Medulla oblongata (tissue), 1 donor: ENCODE results near the gene LUZP2.
A peak's percentile ranks its signal among the peaks of the same experiment; 100 is the strongest.

Experiments
- DNase-seq: peaks from one replicate; pipeline ENCODE4 v3.0.0-alpha.2; 2015; ENCODE audit errors: extremely low spot score

The LUZP2 gene

DNA sequence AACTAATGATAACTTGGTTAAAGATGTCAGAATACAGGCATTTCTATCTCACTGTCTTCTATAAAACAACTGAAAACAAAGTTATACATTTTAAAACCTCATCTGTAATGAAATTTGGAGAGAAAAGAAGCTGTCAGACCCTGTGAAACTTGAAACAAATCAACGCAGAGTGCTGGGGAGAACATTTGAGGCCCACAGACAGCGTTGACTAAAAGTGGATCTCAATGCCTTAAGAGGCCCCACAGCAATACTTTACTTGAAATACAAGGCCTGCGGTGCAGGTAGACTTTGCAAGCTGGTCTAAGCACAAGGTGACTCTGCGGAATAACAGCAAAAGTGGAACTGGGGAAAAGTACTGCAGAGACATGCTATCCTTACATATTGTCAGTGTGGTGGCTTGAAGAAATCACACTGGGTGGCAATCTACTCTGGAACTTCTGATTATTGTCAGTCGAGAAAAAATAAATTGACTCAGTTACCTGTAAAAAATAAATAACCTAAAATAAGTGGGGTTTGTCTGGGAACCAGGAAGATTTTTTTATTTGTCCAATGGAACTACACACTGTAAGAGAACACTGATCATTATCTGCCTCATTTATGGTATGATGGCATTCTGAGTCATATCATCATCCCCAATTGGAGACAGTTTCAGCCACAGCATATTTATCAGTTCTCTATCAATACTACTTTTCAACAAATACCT, 138.9 kb downstream of the LUZP2 start:
- DNase-seq = no peak

DNA sequence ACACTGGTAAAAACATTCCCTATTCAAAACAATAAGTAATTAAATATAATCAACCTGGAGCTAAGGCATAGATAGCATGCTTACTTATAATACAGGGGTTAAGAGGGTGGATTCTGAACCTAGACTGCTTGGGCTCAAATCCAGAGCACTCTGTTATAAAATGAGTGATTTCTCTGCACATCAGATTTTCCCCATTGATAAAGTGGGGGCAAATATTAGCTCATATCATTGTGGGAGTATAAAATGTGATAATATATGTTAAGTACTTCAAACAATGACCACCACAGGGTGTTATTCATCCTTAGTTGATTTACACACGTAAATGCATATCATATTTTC, 139.4 kb downstream of the LUZP2 start:
- no peak for DNase-seq

DNA sequence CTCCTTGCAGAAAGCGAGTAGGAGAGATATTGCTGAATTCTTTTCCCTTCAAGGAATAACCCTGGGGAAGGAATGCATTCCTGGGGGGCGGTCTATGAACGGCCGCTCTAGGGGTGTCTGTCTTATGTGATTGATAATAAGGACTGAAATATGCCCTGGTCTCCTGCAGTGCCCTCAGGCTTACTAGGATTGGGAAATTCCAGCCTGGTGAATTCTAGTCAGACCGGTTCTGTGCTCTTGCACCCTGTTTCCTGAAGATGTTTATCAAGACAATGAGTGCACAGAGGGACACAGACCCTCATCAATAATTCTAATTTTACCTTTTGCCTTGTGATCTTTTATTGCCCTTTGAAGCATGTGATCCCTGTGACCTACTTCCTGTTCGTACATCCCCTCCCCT, 140.7 kb downstream of the LUZP2 start:
- DNase-seq = no peak

DNA sequence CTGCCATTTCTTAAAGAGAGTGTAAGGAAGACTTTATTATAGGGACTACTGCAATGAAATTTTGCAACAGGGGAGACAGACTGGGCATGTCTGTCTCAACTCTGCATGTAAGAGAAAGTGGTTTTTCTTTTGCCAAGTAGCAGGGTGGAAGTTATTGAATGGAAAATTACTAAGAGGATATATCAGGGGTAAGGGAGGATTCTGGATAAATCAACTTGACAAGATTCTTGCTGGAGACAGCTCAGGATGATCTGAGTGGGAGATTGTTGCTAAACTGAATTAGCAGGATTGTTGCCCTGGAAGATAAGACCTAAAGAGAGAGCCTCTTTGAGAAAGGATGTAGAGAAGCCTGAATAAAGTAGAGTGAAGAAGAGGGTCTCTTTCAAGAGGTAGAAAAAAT, 145.8 kb downstream of the LUZP2 start:
- DNase-seq = no peak

DNA sequence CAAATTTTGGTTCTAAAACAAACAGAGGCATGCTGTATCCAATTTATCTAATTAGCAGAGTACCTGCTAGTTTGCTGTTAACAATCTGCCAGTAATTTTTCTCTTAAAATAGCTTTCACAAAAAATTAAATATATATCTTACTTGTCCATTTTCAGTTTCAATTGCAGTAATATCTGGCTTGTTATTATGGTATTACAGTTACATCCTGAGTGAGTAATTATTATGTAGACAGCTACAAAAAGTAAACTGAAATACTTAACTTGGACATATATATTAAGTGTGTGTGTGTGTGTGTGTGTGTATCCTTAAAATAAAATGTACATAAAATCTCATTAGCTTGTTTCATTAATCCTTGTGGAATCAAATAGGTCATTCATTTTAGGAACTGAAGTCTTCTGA, 148.7 kb downstream of the LUZP2 start:
- DNase-seq = no peak

DNA sequence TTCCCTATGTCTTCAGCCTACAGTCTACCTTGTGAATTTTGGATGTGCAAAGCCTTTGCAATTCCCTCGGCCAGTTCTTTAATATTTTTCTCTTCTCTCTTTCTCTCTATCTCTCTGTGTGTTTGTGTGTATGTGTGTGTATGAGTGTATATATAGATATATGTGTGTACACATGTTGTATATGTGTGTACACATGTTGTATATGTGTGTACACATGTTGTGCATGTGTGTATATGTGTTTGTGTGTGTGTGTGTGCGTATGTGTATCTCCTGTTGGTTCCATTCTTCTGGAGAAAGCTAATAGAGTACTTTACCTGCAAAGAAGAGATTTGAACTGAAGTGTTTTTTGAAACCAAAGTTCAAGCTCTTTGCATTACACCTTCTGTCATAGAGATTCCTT, 155.0 kb downstream of the LUZP2 start:
- no peak for DNase-seq

DNA sequence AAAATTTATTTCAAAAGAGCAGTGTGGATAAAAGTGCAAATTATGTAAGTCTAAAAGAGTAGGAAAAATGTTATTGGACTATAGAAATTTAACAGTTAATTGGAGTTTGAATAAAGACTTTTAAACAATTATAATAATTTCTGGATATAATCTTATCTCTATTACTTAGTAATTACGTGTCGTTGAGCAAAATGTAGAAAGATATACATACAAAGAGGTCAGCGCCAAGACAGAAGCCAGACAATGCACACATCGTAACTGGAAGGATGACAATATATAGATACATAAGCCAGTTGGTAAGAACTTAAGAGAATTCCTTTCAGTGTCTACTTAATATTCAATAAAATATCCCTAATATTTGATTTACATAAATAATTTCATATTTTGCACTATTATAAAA, 157.0 kb downstream of the LUZP2 start:
- DNase-seq = no peak

DNA sequence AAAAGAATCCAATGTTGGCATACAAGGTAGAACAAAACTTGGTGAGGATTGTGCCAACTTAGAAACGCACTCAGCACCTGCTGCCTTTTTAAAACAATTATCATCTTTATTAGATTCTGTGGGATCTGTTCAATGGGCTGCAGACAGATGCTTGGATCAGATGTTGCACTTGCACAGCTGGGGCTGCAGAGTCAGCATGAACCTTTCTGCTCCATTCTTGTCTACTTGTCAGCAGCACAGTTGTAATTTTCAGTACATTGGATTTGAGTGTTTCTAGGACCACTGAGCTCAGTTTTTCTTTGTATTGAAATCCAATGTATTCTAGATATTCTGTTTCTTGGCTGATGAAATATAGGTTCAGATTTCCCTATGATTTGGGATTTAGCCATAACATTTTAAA, 164.5 kb downstream of the LUZP2 start:
- no peak for DNase-seq

DNA sequence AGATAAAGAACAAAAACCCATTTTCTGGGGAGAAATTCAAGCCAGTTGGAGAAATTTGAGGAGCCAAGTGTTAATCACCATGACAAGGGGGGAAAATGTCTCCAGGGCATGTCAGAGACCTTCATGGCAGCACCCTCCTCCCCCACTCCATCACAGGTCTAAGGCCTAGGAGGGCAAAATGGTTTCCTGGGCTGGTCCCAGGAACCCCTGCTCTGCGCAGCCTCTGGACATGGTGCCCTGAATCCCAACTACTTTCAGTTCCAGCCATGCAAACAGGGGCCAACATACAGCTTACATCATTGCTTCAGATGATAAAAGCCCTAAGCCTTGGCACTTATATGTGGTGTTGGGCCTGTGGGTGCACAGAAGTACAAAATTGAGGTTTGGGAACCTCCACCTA, 167.5 kb downstream of the LUZP2 start:
- no peak for DNase-seq

DNA sequence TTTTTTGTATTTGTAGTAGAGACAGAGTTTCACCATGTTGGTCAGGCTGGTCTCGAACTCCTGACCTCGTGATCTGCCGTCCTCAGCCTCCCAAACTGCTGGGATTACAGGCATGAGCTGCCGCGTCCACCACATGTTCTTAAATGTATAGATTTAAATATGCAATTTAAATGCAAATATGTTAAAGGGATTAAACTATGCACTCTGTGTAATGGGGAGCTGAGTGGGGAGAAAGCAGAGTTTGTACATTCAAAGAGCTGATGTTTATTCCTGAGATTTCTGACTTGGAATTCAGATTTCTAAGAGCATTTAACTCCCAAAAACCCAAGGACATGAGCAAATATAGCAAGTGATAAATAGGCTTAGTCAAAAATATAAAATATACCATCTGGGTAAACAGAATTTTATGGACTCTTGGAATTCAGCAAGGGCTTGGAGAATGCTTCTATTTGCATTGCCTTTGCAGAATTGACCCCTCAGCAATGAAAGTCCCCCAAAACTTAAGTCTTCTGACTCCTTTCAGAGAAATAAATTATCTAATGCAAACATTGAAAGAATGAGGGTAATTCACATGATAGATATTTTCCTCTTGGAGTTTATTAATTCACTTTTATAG, 170.6 kb downstream of the LUZP2 start:
- no peak for DNase-seq

DNA sequence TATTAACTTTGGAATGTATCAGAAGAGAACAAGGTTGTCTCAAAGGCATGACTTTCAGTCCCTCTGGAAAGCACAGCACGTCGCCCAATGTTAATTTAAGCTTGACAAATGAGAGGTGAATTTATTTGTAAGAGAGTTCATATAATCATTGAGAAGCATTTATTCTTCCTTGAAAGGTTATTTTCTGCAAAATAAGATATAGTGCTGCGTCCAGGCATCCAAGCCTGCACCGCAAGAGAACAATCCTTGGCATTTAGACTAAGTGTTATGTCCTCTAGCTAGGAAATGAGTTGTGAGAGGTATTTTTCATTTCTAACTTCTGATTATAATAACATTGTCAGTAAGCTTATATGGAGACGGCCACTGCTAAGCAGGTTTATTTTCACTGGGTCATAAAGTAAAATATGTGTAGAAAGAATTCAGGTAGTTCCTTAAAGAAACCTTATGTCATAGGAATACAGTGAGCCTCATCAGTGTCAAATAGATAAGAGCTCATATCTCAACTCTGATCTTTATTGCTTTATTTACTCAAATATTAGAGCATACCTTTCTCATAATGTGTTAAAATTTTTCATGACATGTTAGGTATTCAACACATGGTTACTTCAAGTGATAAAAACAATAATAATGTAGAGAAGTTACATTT, 182.0 kb downstream of the LUZP2 start:
- DNase-seq = no peak

DNA sequence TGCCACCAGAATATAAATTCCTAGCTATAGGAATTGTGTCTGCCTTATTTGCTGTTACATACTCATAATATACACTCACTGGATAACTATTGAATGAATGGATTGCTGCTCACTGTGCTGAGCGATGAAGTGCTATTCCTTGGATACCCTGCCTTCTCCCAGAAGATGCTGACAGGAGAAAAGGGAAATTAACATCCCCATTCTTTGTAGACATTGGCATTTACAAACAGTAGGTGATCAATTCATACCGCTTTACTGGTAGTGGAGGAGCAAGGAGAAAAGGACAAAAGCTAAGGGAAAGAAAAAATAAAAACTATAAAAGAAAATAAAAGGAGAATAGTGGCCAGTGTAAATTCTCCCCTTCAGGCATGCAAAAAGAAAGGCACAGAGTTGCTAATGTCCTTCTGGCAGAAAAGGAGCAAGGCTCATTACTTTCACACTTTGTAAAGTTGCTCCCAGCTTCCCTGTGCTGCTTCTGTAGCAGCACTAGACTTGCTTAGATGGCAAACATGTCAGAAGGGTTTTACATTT, 183.0 kb downstream of the LUZP2 start:
- DNase-seq = no peak

DNA sequence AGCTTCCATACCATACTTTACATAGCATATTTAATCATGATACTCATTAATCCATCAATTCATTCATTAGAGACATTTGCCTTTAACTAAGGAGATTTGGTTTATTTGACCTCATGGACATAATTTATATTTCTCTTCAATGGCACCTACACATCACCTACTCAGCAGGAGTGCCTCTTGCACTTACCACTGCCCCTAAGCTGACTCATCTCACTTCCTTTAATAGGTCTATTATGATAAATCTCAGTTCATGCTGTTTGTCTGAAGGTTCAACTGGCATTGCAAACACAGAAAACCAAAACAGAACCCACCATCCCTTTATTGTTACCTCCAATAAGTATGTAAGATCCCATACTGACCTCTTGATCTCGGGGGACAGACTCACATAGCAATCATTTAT, 186.7 kb downstream of the LUZP2 start:
- no peak for DNase-seq

DNA sequence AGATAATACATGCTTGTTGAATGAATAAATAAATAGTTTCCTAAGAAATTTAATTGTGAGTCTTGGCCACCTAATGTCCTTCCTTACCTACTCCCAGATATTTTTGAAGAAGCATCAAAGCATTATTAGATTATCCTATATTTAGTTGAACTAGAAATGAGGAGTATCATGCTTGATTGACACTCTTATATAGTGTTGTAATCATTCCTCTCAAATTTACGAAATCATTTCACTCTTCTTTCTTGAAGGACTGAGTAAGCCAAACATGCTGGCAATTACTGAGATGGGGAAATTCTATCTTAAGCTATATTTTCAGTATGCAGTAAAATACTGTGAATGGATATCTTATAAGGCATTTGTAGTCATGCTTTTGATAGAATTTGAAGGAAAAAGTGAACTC, 189.0 kb downstream of the LUZP2 start:
- no peak for DNase-seq

DNA sequence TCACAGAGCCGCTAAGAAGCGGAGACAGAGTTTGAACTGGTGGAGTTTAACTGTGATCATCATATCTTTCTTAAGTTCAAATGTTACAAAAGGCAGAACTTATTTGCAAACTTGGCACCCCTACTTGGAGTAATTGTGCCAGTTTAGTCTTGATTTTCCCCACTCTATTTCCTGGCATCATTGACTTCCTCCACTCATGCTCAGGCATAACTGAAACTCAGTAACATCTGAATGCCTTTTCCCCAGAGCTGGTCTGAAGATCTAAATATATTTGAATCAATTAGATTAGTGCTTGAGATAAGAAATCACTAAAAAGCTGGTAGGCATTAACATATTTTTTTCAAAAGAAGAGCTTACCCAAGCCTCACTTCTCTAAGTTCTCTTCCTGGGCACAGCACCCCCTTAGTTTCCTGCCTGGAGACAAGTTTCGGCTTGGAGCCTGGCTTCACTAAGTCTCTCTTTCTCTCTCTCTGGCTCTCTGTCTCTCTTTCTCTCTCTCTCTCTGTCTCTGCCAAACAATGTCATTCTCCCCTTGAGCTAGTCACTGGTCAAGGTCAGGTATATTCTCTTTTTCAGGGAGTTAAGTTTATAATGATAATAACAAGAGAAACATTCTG, 190.8 kb downstream of the LUZP2 start:
- DNase-seq = peak; percentile 23

DNA sequence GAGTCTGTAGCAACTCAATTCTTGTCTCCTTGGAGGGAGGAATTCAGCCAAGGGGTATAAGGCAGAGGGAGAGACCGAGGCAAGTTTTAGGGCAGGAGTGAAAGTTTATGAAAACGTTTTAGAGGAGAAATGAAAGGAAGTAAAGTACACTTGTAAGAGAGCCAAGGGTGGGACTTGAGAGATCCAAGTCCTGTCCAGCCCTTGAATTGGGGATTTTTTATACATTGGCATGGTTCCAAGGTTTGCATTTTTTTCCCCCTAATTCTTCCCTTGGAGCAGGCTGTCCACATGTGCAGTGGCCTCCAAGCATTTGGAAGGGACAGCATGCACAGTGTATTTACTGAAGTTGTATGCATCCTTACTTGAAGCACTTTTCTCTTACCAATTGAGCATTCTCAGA, 192.1 kb downstream of the LUZP2 start:
- DNase-seq = peak; percentile 8

DNA sequence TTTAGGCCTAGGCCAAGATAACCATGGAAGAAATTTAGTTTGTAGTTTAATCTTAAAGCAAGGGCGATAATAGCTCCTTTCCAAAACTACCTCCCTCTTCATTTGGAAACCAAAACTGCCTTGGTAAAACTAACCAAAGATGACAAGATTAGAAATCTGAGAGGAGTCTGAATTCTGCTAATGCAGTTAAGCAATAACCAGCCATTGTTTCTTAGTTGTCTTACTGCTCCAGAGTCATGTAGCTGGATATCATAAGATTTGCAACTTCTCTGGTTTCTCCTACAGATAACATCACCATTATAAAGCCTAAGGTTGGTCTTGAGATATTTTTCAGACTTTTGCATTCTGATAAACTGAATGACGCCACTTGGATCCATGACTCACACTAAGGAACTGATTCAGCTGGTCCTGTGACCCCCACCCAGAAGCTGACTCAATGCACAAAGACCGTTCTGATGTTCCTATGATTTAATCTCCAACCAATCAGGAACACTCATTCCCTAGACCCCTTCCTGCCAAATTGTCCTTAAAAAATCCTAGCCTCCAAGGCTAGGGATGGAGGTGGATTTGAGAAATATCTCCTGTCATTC, 200.8 kb downstream of the LUZP2 start:
- no peak for DNase-seq

DNA sequence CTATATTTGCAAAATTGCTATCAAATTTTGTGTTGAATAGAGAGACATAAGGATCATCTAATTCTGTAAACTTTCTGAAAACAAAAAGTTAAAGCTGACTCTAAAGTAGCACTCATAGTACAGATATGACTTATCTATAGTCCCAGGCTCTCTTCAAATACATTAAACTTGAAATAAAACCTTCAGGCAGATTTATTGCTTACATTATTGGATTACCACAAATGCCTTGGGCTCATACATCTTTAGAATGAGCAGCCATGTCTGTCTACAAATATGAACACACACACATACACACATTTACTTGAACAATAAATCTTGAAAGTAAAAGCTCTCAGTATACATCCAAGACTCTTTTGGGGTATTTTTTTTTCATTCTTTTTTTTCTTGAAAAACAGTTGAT, 207.9 kb downstream of the LUZP2 start:
- no peak for DNase-seq

DNA sequence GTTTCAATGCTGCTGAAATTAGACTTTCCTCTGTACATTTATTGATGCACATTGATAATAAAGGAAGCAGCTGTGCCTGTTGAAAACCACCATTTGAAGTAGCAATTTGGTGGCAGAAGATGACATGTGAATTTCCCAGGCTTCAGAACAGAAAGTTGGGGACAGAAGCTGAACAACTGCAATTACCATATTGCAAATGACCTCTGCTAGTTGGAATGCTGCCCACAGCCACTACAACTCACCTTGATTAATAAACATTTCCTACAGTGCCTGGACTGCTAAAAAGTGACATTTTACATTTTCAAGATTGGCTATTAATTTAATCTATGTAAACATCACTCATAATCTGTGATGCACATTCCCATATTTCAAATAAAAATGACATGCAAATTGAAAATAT, 208.6 kb downstream of the LUZP2 start:
- no peak for DNase-seq

DNA sequence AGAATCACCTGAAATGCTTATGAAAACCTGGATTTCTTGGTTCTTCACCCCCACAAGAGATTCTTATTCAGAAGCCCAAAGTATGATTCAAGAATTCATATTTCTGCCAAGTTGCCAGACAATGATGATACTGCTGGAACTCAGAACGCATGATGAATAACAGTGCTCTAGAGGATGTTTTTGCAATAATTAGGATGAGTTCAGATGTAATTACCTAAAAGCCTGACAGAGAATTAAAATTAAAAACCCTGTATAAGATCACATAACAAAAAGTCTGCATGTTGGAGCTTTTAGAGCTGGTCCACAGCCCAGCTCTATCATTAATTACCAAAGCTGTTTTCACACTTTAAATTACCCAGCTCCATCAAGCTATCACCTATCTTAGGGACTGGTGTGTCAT, 211.8 kb downstream of the LUZP2 start:
- DNase-seq = no peak

DNA sequence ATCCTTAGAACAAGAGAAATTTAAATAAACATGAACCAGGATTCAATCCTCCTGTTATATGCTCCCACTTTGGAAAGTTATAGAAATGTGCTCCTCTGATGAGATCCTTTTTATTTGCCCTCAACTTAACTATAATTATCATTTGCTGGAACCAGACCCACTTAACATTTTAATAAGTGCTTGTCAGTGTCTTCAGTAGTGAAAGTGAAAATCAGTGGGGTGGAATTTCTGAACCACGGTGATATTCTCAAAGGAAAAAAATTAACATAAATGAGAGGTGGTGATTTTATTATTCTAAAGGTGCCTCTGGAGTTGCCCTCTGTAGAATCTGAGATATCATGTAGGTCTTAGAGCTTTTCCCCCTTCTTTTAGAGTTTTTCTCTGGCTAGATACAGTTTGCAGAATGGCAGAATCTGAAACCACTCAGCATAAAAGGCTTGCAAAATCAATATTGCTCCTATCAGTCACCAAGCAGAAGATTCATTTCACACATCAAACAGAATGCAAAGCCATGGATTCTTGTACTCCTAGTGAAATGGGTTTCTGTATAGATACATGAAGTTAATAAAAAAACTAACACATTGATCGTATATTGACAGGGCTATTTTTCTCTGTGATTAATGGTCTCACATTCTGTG, 213.2 kb downstream of the LUZP2 start:
- DNase-seq = no peak

DNA sequence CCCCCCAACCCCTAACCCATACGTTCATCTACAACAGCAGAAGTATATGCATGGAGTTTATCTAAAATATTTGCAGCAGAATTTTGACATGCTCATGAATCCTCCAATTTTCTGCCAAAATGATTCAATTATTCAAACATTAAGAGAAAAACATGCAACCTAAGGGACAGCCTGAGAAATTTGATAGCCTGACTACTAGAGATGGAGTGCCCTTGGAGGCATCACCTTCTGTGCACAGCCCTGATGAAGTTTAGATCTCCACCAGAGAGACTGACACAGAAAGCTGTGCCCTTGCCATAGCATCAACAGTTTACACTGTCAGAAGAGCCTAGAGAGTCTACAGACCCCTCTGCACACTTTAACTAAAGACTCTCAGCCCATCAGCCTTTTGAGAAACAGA, 217.7 kb downstream of the LUZP2 start:
- DNase-seq = no peak
